SK-N-SH treated with all-trans-retinoic acid at 6 μM for 48 hours (cell line): ENCODE results near the gene LTN1.

ENCODE experiments used
- GLIS3 ChIP-seq: fragments of 250-450 bp; sonication (Bioruptor Pico); IDR thresholded peaks from 2 replicates; pipeline ENCODE4 v1.5.0; 2020; ENCODE audit warnings: mild to moderate bottlenecking, moderate library complexity
- RARB ChIP-seq: fragments of 250-450 bp; sonication (Bioruptor Pico); IDR thresholded peaks from 2 replicates; pipeline ENCODE4 v1.8.0; 2021; ENCODE audit warnings: mild to moderate bottlenecking, moderate library complexity
- TCF4 ChIP-seq: fragments of 250-450 bp; sonication (Bioruptor Pico); IDR thresholded peaks from 2 replicates; pipeline ENCODE4 v1.8.0; 2021; ENCODE audit warnings: mild to moderate bottlenecking, moderate library complexity, borderline replicate concordance
- ZC3H10 ChIP-seq: fragments of 250-450 bp; sonication (Bioruptor Pico); IDR thresholded peaks from 2 replicates; pipeline ENCODE4 v1.5.1; 2021; ENCODE audit warnings: mild to moderate bottlenecking, moderate library complexity
- ZFP30 ChIP-seq: fragments of 450-650 bp; formaldehyde crosslinking; IDR thresholded peaks from 2 replicates; pipeline ENCODE4 v1.5.0; 2022; ENCODE audit warnings: mild to moderate bottlenecking, moderate library complexity
- ZNF8 ChIP-seq: fragments of 450-650 bp; formaldehyde crosslinking; IDR thresholded peaks from 2 replicates; pipeline ENCODE4 v1.5.0; 2020; ENCODE audit warnings: mild to moderate bottlenecking, moderate library complexity
- TF ChIP-seq, protein P1 (sequence below): fragments of 250-450 bp; sonication (Bioruptor Pico); IDR thresholded peaks from 2 replicates; pipeline ENCODE4 v1.8.0; 2020; ENCODE audit warnings: mild to moderate bottlenecking, moderate library complexity, borderline replicate concordance
- TF ChIP-seq, protein P2 (sequence below): fragments of 250-450 bp; sonication (Bioruptor Pico); IDR thresholded peaks from 2 replicates; pipeline ENCODE4 v1.8.0; 2021; ENCODE audit warnings: low read depth, mild to moderate bottlenecking, moderate library complexity, borderline replicate concordance
- TF ChIP-seq, protein P3 (sequence below): fragments of 250-450 bp; sonication (Bioruptor Pico); IDR thresholded peaks from 2 replicates; pipeline ENCODE4 v1.5.1; 2021; ENCODE audit warnings: mild to moderate bottlenecking, moderate library complexity

DNA sequence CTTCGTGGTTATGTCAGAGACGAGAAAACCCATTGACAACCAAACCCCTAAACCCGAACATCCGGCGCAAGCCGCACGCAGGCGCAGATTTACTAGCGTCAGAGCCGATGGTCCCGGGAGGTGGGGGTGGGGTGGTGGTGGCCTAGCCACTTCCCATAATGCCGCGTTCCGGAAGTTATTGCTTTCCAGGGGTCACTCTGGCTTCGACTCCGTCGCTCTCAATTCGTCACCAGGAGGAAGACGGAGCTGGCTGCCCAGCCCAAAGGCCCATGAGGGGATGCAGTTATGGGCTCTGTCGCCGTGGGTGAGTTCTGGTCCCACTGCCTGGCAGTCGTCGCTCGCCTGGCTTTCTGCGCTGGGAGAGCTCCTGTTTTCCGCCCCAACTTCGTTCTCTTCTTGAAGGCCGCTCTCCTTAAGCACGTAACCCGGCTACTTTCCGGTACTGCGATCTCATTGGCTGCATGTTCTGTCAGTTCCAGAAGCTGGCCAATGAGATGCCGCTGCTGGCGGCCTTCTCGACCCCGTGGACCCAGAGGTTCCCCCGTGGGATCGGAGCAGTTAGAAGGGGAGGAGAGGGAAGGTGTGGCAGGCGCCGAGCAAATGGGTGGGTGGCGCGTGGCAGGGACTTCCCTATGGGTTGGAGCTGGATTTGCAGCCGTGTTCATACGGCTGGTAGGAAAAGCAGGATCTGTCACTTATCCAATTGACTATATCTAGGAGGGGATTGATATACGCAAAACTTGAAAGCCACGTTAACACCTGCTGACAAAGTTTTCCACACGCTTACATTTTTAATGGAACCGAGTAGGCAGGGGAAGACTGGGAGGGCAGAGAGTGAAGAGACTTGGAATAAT lies 32.0 kb upstream of the LTN1 start, which contains the start of gene USP16:
- TF ChIP-seq, protein P1, sequence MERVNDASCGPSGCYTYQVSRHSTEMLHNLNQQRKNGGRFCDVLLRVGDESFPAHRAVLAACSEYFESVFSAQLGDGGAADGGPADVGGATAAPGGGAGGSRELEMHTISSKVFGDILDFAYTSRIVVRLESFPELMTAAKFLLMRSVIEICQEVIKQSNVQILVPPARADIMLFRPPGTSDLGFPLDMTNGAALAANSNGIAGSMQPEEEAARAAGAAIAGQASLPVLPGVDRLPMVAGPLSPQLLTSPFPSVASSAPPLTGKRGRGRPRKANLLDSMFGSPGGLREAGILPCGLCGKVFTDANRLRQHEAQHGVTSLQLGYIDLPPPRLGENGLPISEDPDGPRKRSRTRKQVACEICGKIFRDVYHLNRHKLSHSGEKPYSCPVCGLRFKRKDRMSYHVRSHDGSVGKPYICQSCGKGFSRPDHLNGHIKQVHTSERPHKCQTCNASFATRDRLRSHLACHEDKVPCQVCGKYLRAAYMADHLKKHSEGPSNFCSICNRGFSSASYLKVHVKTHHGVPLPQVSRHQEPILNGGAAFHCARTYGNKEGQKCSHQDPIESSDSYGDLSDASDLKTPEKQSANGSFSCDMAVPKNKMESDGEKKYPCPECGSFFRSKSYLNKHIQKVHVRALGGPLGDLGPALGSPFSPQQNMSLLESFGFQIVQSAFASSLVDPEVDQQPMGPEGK, result 0 out of 2 replicates have a peak, but pooled peaks have one; percentile 13
- TF ChIP-seq ZNF8 (CRISPR knock-in tag), result no peak
- no peak for TF ChIP-seq TCF4 (CRISPR knock-in tag)
- TF ChIP-seq, protein P2, sequence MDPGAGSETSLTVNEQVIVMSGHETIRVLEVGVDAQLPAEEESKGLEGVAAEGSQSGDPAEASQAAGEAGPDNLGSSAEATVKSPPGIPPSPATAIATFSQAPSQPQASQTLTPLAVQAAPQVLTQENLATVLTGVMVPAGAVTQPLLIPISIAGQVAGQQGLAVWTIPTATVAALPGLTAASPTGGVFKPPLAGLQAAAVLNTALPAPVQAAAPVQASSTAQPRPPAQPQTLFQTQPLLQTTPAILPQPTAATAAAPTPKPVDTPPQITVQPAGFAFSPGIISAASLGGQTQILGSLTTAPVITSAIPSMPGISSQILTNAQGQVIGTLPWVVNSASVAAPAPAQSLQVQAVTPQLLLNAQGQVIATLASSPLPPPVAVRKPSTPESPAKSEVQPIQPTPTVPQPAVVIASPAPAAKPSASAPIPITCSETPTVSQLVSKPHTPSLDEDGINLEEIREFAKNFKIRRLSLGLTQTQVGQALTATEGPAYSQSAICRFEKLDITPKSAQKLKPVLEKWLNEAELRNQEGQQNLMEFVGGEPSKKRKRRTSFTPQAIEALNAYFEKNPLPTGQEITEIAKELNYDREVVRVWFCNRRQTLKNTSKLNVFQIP (CRISPR knock-in tag), result no peak
- TF ChIP-seq RARB (CRISPR knock-in tag), result no peak
- TF ChIP-seq, protein P3, sequence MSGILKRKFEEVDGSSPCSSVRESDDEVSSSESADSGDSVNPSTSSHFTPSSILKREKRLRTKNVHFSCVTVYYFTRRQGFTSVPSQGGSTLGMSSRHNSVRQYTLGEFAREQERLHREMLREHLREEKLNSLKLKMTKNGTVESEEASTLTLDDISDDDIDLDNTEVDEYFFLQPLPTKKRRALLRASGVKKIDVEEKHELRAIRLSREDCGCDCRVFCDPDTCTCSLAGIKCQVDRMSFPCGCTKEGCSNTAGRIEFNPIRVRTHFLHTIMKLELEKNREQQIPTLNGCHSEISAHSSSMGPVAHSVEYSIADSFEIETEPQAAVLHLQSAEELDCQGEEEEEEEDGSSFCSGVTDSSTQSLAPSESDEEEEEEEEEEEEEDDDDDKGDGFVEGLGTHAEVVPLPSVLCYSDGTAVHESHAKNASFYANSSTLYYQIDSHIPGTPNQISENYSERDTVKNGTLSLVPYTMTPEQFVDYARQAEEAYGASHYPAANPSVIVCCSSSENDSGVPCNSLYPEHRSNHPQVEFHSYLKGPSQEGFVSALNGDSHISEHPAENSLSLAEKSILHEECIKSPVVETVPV (CRISPR knock-in tag), result no peak
- no peak for TF ChIP-seq ZFP30
- no peak for TF ChIP-seq GLIS3
- no peak for TF ChIP-seq ZC3H10
